ENCODE data around the gene WIF1.

WIF1 gene

GRCh38 chr12:65121956-65122469 lies 908 bp upstream of the WIF1 start:
- no peak for DNase-seq

DNA sequence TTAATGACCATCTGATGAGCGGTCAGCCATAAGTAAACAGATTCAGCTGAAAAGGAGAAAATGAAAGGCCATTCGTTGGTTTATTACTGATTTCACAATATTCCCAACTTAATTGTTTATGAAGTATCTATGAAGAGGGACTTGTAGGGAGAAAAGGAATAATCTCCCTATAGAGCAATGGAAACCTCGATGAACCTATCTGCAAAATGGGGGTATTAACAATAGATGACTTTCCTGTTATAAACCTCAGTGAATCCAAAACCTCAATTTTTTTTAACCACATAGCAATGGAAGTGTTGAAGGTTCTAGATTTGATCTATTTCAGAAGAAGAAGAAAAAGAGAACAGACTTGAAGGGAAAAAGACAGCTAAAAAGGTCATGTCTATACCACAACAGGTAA lies 2.0 kb downstream of the WIF1 start:
- no peak for DNase-seq

DNA sequence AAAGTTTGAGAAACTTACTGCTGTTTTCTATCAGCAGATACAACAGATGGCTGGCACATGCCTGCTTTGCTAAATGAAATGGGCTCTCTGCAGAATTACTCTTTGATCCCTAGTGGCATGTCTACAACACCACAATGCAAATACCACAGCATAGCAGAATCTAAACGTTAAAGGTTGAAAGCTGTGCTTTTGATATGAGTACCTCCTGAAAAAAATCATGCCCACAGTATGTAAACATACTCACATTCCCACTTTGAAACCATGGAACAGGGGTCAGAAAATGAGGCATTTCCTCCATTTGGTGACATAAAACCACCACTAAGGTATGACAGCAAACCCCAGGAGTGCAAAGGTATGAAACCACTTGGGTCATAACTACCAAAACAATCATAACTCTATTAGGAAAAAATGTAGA lies 7.5 kb downstream of the WIF1 start:
- DNase-seq: no peak

DNA sequence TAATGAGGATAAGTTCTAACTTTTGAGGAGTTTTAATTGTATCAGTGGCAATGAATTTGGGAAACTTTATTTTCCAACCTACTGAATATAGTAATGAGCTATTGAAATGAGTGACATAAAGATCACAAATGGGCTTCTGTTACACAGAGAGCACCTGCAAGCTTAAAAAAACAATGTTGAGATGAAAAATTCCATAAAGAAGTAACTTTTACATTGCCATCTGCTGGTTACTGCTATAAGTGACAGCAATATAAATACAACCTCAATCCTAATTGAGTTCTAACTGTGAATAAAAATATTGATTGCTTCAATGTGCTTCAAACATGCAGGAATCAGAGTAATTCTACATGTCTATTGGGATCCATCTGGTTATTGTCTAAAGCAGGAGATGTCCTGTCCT lies 14.2 kb downstream of the WIF1 start:
- no peak for DNase-seq

GRCh38 chr12:65100140-65100539 lies 21.0 kb downstream of the WIF1 start:
- no peak for DNase-seq

GRCh38 chr12:65099182-65099581 lies 21.9 kb downstream of the WIF1 start:
- no peak for DNase-seq

DNA sequence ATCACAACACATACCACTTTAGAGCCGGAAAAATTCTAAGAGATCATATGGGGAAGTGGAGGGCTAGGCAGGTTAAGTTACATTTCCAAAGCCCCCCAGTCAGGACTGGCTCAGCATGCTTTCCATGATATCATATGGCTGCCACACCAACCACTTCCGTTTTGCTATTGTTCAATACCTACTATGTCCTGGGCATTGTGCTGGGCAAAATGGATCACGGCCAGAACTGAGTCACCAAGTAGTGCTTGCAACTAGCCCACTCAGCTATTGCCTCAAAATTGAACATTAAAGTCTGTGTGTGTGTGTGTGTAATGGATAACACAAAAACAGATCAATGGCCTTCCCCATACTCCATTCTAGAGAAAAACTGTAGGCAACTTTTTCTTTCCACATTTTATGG lies 22.7 kb downstream of the WIF1 start:
- DNase-seq: no peak

- DNase-seq: no peak
These were observed 26.4 kb downstream of the WIF1 start for GRCh38 chr12:65094722-65095121.

DNA sequence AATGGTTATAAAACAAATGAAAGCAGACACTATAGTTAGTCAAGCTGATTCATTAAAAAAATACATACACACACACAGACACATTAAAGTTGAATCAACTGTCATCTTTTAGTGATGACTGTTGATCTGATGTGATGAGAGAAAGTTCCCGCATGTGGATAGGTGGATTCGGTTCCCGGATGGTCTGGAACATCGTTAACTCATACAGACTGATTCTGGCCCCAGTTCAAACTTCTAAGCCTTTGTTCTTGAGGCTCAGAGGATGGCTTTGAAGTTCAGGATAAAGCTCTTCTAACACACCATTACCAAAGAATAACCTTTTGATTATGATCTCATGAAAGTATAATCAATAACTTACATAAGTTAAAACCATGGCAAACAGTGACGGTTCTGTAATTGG lies 27.5 kb downstream of the WIF1 start:
- no peak for DNase-seq

DNA sequence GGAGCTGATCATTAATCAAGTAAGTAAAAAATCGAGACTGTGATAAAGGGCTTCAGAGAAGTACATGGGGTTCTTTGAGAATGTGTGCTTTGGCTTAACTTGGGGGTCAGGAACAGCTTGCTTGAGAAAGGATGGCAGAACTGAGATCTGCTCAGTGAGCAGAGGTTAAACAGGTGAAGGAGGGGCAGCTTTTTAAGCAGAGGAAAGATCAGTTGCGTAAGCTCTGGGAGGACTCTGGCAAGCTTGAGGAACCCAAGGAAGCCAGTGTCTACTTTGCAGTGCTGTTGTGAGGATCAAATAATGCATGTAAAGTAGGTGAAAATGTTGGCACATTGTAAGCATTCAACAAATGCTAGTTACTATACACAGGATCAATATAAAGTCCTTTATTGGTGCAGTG lies 30.6 kb downstream of the WIF1 start:
- DNase-seq: no peak

GRCh38 chr12:65086236-65086635 lies 34.9 kb downstream of the WIF1 start:
- no peak for DNase-seq

GRCh38 chr12:65084579-65084978 lies 36.5 kb downstream of the WIF1 start:
- no peak for DNase-seq

- DNase-seq: no peak
These were observed 37.5 kb downstream of the WIF1 start for GRCh38 chr12:65083581-65083980.

GRCh38 chr12:65082406-65082805 lies 38.7 kb downstream of the WIF1 start:
- no peak for DNase-seq

DNA sequence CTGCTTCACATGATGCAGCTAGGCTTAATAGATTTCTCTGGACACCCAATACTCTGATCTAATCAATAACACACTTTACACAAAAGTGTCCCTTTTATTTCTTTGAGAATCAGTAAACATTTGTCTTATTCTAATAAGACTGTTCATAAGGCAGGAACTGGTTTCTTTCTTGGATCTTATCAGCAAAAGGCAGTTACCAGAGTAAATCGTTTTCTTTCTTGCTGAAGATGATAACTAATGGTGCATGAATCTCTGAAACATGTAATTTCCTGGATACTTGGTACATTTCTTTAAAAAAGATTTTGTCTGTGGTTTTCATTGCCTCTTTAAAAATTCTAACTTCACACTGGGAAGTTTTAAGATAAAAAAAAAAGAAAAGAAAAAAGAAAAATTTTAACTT lies 39.6 kb downstream of the WIF1 start:
- no peak for DNase-seq

GRCh38 chr12:65074932-65075331 lies 46.2 kb downstream of the WIF1 start:
- no peak for DNase-seq

DNA sequence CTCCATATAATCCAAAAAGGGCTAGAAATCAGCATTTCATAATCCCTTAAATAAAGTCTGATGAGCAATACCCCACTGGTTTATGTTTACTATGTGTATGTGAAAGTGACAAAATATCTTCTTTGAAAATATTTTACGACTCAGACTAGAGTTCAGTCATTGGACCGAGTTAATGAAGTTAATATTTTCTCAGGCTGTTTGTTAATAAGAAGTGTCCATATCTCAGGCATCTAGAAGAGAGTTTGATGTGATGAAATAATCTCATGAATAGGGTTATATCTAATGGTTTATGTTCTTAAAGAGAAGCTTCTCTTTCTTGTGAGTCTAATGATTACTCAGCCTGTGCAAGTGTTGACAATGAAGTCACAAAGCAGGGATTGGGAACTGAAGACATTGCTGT lies 51.8 kb downstream of the WIF1 start:
- no peak for DNase-seq

DNA sequence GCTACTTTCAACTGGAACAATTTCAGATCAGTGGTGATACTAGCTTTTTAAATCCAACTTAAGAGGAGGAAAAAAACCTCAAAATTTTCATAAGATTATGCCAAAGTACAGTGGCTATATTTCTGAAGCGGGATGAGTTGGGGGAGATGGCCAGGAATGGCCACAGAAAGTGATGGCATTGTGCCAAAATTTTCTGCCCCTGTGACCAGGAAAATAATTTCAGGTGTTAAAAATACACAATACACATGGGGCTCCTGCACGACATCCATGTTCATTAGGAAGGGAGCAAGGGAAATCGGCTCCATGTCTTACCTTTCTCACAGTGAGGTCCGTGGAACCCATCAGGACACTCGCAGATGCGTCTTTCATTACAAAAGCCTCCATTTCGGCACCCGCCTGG lies 53.7 kb downstream of the WIF1 start:
- no peak for DNase-seq

- no peak for DNase-seq
These were observed 65.2 kb downstream of the WIF1 start for GRCh38 chr12:65055859-65056258.

GRCh38 chr12:65051218-65051617 lies 69.9 kb downstream of the WIF1 start:
- no peak for DNase-seq

DNA sequence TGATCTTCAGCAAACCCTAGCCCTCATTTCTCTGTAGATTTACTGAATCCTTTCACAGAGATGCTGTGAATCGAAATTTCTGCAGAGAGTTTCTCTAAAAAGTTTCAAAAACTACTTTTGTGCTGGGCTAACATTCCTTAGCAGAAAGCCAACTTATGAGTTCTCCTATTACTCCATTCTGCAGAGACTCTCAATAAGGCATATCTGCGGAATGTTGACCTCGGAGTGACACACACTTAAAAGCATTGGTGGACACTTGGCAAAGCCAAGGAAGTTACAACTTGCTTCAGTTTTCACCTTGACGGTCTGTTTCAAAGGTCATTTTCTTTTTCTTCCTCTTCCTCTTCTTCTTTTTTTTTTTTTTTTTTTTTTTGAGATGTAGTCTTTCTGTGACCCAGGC lies 75.8 kb downstream of the WIF1 start:
- DNase-seq: no peak

DNA sequence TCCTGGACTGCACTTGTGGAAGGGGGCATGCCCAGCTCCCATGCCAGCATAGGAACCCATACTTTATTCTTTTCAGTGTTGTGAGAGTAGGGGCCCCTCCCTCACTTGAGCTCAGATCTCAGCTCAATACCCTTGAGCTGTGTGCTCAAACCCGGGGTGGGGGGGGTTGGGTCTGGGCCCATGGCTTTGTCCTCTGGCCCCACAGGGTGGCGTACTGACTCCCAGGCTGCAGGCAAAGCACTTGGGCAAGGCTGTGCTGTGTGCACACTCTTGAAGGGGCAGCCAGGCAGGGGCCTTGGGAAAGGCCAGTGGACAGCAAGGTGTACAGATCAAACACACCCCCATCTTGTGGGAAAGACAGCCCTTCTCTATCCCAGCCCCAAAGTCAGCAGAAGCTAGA lies 81.8 kb downstream of the WIF1 start:
- no peak for DNase-seq

DNA sequence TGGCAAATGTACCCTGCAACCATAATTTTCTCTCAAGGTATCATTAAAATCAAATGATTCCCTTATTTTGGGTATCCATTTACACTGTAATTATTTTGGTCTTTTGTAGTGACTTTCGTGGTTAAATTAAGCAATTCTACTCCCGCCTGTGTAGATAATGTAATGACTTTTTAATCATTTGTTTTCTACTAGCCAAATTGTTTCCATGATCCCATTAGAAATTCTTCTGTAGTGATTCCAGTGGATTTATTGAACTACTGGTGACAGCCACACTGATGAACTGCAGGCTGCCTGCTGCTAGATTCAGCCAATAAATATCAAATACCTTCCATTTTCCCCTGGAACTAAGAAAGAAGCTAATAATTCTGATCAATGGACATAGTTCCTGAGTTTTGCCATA lies 96.0 kb downstream of the WIF1 start:
- DNase-seq: no peak

DNA sequence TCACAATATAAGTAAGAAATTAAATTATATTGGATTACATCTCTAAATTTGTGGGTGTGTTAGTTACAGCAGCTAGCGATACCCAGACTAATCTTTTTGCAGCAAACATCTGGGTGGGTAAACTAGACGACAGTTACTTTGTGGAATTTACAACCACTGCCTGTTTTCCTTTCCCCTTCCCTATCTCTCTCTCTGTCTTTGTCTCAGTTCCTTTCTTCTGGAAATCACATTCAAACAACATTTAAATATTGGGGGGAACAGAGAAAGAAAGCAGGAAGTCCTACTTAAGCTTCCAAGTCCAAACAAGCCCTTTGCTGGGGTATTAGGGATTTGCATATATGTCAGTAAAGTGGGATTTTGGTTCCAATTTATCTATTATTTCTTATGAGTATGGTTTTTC lies 97.6 kb downstream of the WIF1 start:
- DNase-seq: no peak

DNA sequence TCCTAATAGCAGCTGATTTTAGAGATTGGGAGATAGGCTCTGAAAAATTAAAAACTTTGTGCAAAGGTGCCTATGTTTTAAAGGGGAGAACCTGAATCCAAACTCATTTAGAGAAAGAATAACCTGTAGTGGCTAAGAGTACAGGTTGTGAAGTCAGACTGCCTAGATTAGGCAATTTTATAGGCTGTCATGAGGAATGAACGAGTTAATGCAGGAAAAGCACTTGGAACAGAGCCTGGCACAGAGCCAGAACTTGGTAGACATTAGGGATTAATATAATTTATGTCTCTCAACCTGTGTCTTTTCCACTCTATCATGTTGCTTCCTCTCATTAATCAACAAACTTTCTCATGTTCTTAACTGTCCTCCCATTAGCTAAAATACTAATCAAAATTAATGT lies 98.1 kb downstream of the WIF1 start:
- no peak for DNase-seq

GRCh38 chr12:65022421-65022820 lies 98.7 kb downstream of the WIF1 start:
- no peak for DNase-seq
